ENCODE measurements around the gene CHI3L2.

Gene CHI3L2

DNA sequence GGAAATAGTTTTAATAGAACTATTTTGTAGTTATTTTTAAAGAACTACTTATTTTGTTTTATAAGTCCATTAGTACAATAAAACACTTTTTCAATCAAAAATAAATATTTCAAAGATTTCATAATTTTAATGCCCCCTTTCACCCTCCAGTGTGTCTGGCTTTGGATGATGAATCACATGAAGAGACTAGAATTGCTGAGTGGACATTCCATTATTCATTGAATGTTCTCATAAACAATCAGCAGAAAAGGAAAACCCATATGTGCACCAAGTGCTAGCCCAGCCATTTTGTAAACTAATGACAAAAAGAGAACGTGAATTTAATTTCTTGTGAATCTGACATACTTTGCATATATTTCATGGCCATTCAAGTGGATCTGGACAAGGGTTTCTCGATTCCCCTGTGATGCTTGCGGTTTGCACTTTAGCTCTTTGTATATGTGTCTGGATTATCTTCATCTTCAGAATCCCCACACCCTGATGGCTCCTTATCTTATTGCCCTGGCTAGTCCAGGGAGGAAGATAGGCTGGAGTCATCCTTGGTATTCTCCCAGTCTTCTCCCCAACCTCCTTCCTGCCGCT lies 42.4 kb downstream of the CHI3L2 start:
- peaks cover 0 to 30% of the 10 kb centered on the region in 2 donors for H3K27me3 ChIP-seq
- intact Hi-C loops (cut with DNase I; ENCODE audit: low total_unique reads), result no loop called here

DNA sequence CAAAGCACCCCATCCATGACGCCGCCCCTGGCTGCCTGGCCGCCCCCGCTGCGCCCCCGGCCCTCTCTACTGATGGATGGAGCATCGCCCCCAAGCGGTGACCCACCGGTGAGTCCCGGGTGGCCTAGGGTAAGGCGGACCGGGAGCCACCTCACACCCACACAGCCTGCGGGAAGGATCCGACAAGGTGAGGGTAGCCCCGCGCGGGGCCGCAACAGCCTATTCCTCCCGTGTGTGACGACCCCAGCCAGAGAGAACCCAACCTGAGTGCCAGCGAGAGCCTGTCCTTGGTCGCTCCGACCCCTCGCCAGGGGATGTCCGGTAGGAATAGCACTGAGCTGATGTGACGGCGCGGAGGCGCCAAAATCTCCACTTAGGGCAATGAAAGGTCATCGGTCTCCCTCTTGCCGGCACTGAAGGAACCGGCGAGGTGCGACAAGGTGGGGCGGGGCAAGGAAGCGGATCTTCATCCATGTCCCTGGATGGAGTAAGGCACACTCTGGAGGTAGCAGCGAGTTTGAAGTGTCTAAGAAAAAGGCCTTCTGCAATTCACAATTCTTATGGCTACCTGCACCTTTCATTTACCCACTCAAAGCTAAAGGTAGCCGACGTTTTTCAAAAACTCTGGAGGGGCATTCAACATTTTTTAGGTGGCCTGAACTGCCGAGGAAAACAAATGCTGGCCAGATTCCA lies 43.4 kb downstream of the CHI3L2 start:
- H3K36me3 ChIP-seq, result no peaks in the 10 kb centered on the region
- H3K4me1 ChIP-seq, result peaks cover 0 to 10% (median 0%) of the 10 kb centered on the region in 4 donors
- peaks cover 0 to 30% of the 10 kb centered on the region in 2 donors for H3K27me3 ChIP-seq
- H3K4me3 ChIP-seq, result no peak overlapping the region
- no peak overlapping the region for H3K27ac ChIP-seq
- DNase-seq, result no peak
- H3K9me3 ChIP-seq, result no peaks in the 10 kb centered on the region
- TF ChIP-seq, protein P1, sequence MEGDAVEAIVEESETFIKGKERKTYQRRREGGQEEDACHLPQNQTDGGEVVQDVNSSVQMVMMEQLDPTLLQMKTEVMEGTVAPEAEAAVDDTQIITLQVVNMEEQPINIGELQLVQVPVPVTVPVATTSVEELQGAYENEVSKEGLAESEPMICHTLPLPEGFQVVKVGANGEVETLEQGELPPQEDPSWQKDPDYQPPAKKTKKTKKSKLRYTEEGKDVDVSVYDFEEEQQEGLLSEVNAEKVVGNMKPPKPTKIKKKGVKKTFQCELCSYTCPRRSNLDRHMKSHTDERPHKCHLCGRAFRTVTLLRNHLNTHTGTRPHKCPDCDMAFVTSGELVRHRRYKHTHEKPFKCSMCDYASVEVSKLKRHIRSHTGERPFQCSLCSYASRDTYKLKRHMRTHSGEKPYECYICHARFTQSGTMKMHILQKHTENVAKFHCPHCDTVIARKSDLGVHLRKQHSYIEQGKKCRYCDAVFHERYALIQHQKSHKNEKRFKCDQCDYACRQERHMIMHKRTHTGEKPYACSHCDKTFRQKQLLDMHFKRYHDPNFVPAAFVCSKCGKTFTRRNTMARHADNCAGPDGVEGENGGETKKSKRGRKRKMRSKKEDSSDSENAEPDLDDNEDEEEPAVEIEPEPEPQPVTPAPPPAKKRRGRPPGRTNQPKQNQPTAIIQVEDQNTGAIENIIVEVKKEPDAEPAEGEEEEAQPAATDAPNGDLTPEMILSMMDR (IDR thresholded peaks at IDR 0.05), result no peak
- intact Hi-C loops (cut with DNase I; ENCODE audit: low total_unique reads), result no loop called here

More for the DNA sequence above, 42.4 kb downstream of the CHI3L2 start:
- DNase-seq, result no peak
- H3K27ac ChIP-seq, result no peak overlapping the region
- TF ChIP-seq, protein P1 (IDR thresholded peaks at IDR 0.05), result no peak
- no peaks in the 10 kb centered on the region for H3K9me3 ChIP-seq
- no peak overlapping the region for H3K4me3 ChIP-seq
- H3K36me3 ChIP-seq, result no peaks in the 10 kb centered on the region
- peaks cover 0 to 10% (median 0%) of the 10 kb centered on the region in 4 donors for H3K4me1 ChIP-seq

DNA sequence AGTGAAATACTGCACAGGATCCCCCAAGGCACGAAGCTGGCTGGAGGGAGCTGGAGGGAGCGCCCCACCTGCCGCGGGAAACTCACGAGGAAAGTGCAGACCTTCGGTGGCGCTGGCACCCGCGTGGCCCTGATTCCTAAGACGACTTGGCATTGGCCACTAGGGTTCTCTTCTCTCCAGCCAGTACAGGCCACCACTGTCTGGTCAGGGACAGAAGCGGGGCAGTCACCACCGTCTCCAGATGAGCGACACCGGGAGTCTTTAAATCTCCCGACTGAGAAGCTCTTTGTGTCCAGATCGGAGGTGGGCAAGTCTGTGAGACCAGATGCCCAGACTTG lies 43.9 kb downstream of the CHI3L2 start:
- H3K9me3 ChIP-seq, result no peaks in the 10 kb centered on the region
- H3K27me3 ChIP-seq, result peaks cover 0 to 30% of the 10 kb centered on the region in 2 donors
- DNase-seq, result no peak
- H3K4me3 ChIP-seq, result no peak overlapping the region
- intact Hi-C loops (cut with DNase I; ENCODE audit: low total_unique reads), result no loop called here
- H3K4me1 ChIP-seq, result peaks cover 0 to 10% (median 0%) of the 10 kb centered on the region in 4 donors
- TF ChIP-seq, protein P1 (IDR thresholded peaks at IDR 0.05), result no peak
- H3K36me3 ChIP-seq, result no peaks in the 10 kb centered on the region
- no peak overlapping the region for H3K27ac ChIP-seq

DNA sequence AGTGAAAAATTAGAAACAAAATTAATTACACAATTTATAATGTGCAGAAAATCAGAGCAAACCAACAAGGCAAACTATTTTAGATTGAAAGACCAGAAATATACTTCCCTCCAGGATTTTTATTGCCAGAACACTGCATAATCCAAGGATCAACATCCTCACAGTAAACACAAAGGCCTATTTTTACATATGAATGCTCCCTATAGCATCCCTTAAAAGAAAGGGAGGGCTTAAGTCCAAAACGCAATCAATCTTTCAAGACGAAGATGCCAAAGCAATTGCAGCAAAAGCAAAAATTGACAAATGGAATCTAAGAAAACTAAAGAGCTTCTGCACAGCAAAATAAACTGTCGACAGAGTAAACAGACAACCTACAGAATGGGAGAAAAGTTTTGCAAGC lies 44.6 kb downstream of the CHI3L2 start:
- intact Hi-C loops (cut with DNase I; ENCODE audit: low total_unique reads), result no loop called here
- no peaks in the 10 kb centered on the region for H3K36me3 ChIP-seq
- no peaks in the 10 kb centered on the region for H3K9me3 ChIP-seq
- H3K27me3 ChIP-seq, result peaks cover 0 to 27% of the 10 kb centered on the region in 2 donors
- no peak overlapping the region for H3K4me3 ChIP-seq
- no peak for DNase-seq
- peaks cover 0 to 10% (median 0%) of the 10 kb centered on the region in 4 donors for H3K4me1 ChIP-seq
- TF ChIP-seq, protein P1 (IDR thresholded peaks at IDR 0.05), result no peak
- no peak overlapping the region for H3K27ac ChIP-seq

DNA sequence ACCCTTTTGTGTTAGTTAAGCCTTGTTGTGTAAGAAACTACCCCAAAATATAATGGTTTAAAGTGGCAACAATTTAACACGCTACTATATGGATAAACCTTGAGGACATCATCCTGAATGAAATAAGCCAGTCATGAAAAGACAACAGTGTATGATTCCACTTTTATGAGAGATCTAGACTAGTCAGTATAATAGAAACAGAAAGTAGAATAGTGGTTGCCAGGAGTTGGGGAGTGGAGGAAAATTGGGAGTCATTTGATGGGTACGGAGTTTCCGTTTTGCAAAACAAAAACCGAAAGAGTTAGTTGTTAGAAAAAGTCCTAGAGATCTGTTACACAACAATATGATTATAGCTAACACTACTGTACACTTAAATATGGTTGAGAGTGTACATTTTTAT lies 47.1 kb downstream of the CHI3L2 start:
- peaks cover 0 to 10% (median 0%) of the 10 kb centered on the region in 4 donors for H3K4me1 ChIP-seq
- H3K36me3 ChIP-seq, result no peaks in the 10 kb centered on the region
- no peak for DNase-seq
- intact Hi-C loops (cut with DNase I; ENCODE audit: low total_unique reads), result no loop called here
- H3K27ac ChIP-seq, result no peak overlapping the region
- TF ChIP-seq, protein P1 (IDR thresholded peaks at IDR 0.05), result no peak
- peaks cover 0 to 21% of the 10 kb centered on the region in 2 donors for H3K27me3 ChIP-seq
- H3K4me3 ChIP-seq, result no peak overlapping the region
- no peaks in the 10 kb centered on the region for H3K9me3 ChIP-seq

All from tibial artery (tissue), 4 donors.